GM18517 (cell line): ENCODE data around the gene C15orf39.
"Not testable (repeated sequence)": the region's sequence is repeated elsewhere in the genome, so short reads cannot be mapped to it uniquely, and the experiment has no call there.

Source experiments
- ATAC-seq: cut with Tn5 transposase; IDR thresholded peaks from one replicate; pipeline ENCODE4 v1.9.1; 2021; ENCODE audit warnings: mild to moderate bottlenecking, moderate library complexity; ENCODE audit not compliant: unreplicated experiment

The C15orf39 gene

GRCh38 chr15:75258620-75259343, 57.1 kb downstream of the C15orf39 start:
- not testable (repeated sequence) for ATAC-seq

GRCh38 chr15:75259873-75260272, 58.2 kb downstream of the C15orf39 start:
- ATAC-seq: not testable (repeated sequence)
